Coronary artery (tissue), 2 donors: ENCODE results near the gene ARID3C.

Experiments used
- DNase-seq: peaks from one replicate; pipeline ENCODE4 v3.0.0-alpha.2; 2017; ENCODE audit warnings: low spot score
- H3K27ac ChIP-seq, 2 donors: fragments of 200-600 bp; sonication (generic); one replicate each; pipeline ENCODE4 v1.5.1; 2016 to 2019
- H3K4me3 ChIP-seq: fragments of 200-600 bp; sonication (generic); 2 replicates; pipeline ENCODE4 v1.5.1; 2016; ENCODE audit warnings: mild to moderate bottlenecking, moderate library complexity
- CTCF ChIP-seq: fragments of 200-600 bp; sonication (generic); IDR thresholded peaks from one replicate; pipeline ENCODE4 v1.5.1; 2019; ENCODE audit warnings: antibody characterized with exemption

The ARID3C gene

GRCh38 chr9:34580358-34580757 is 48.5 kb downstream of the ARID3C start:
- Histone ChIP-seq H3K27ac (no peak overlapping the region), H3K4me3 (no peak overlapping the region)
- DNase-seq, result no peak
- no peak for TF ChIP-seq CTCF

- H3K4me3 ChIP-seq, result no peak overlapping the region
- no peak for DNase-seq
- no peak overlapping the region for H3K27ac ChIP-seq
- no peak for TF ChIP-seq CTCF
Measured at GRCh38 chr9:34579808-34580163, 49.1 kb downstream of the ARID3C start.

- H3K27ac ChIP-seq, result peak overlapping the region in 1 of 2 donors; percentile 22
- no peak for DNase-seq
- TF ChIP-seq CTCF, result no peak
- no peak overlapping the region for H3K4me3 ChIP-seq
Measured at GRCh38 chr9:34579104-34579807, 49.6 kb downstream of the ARID3C start.

- DNase-seq, result no peak
- TF ChIP-seq CTCF, result no peak
- Histone ChIP-seq H3K27ac (peak overlapping the region in 1 of 2 donors; percentile 42), H3K4me3 (peak overlapping the region; percentile 71)
Measured at GRCh38 chr9:34578241-34579103, 50.4 kb downstream of the ARID3C start.

- DNase-seq, result no peak
- no peak for TF ChIP-seq CTCF
- peak overlapping the region; percentile 71 for H3K4me3 ChIP-seq
- peak overlapping the region in 1 of 2 donors; percentile 42 for H3K27ac ChIP-seq
Measured at GRCh38 chr9:34577400-34578240, 51.2 kb downstream of the ARID3C start.

GRCh38 chr9:34576597-34577399 is 52.1 kb downstream of the ARID3C start:
- no peak for DNase-seq
- H3K27ac ChIP-seq, result no peak overlapping the region
- H3K4me3 ChIP-seq, result no peak overlapping the region
- no peak for TF ChIP-seq CTCF
